Psoas muscle (tissue), 8 donors: Measurements from ENCODE around the gene AP1AR. TPM values are rescaled to one million over a fixed set of nuclear protein-coding genes. Genes with fewer than 3 reads are reported as not detected.

Source experiments
- ATAC-seq, 4 donors: fragments of 200-7000 bp; cut with Tn5 transposase; one replicate each; pipeline ENCODE4 v1.9.1; 2020; ENCODE audit warnings: moderate library complexity in 3 of 4, mild to moderate bottlenecking in 2 of 4
- DNase-seq, 2 donors: peaks; one replicate each; pipeline ENCODE4 v3.0.0-alpha.2; 2020
- H3K27ac ChIP-seq: fragments of 200-600 bp; one replicate; pipeline ENCODE4 v1.8.0; 2022
- H3K27me3 ChIP-seq, 3 donors: fragments of 200-600 bp in 1 of 3; one replicate each; pipeline versions ENCODE4 v1.6.1 to v1.8.0; 2013 to 2022; ENCODE audit warnings: low read length in 2 of 3, mild to moderate bottlenecking in 2 of 3, moderate library complexity in 1 of 3; ENCODE audit not compliant: insufficient read depth in 3 of 3
- H3K36me3 ChIP-seq, 2 donors: fragments of 200-600 bp in 1 of 2; one replicate each; pipeline versions ENCODE4 v1.6.1 to v1.8.0; 2013 to 2022; ENCODE audit warnings: low read depth in 1 of 2, mild to moderate bottlenecking in 1 of 2, moderate library complexity in 1 of 2; ENCODE audit not compliant: insufficient read depth in 1 of 2
- H3K4me1 ChIP-seq: fragments of 200-600 bp; one replicate; pipeline ENCODE4 v1.8.0; 2022
- H3K4me3 ChIP-seq: fragments of 200-600 bp; one replicate; pipeline ENCODE4 v1.8.0; 2022; ENCODE audit warnings: mild to moderate bottlenecking
- H3K9me3 ChIP-seq: fragments of 200-600 bp; one replicate; pipeline ENCODE4 v1.8.0; 2022
- WGBS, 3 donors: extraction: QIAGEN DNeasy Blood & Tissue Kit; methylation state at CpG; one replicate each; pipeline versions ENCODE4 v1.1.6 to v1.1.7; 2013; 5-methylcytosine and 5-hydroxymethylcytosine counted together
- intact Hi-C, 2 donors: fragments of 100-400 bp; cut with DNase I; formaldehyde crosslinking; loops; one replicate each; pipeline versions ENCODE4 v1.11.0 to v1.14.2; 2022
- polyA plus RNA-seq, 3 donors: library from polyadenylated mRNA; stranded (reverse); fragments of 200-250 nt; gene quantifications; one replicate each; pipeline ENCODE4 v1.2.3, GENCODE V29; 2013
- total RNA-seq, 4 donors: library from RNA; stranded (reverse); fragmentation: NEBNext Ultra II Directional in 2 of 4; extraction: Animal tissue kit (Norgen Biotek cat#: 25700) in 2 of 4; gene quantifications; one replicate each; pipeline versions ENCODE4 v1.2.1 to v1.2.4, GENCODE V29; 2021 to 2023
- TF ChIP-seq, protein P1 (sequence below): fragments of 200-600 bp; IDR thresholded peaks from one replicate; pipeline ENCODE4 v1.8.0; 2022; ENCODE audit warnings: antibody characterized with exemption
- donor health status: healthy with polysubstance abuse.
- donor health status: DM: no; HTN: no; CAD: no; lungs with moderate emphysema.
- donor health status: Bipolar disorder and iron deficiency.
- donor health status: healthy.
- donor health status: DM: yes; HTN: yes; CAD: no.
- donor health status: DM: no; HTN: no; CAD: no.
- donor health status: DM: no; HTN: no; CAD: no.
- donor health status: DM: yes; HTN: yes; CAD: no.

Gene AP1AR
- total and polyA plus RNA-seq, 7 donors: 5.3 to 19.8 (median 9.9) TPM

DNA sequence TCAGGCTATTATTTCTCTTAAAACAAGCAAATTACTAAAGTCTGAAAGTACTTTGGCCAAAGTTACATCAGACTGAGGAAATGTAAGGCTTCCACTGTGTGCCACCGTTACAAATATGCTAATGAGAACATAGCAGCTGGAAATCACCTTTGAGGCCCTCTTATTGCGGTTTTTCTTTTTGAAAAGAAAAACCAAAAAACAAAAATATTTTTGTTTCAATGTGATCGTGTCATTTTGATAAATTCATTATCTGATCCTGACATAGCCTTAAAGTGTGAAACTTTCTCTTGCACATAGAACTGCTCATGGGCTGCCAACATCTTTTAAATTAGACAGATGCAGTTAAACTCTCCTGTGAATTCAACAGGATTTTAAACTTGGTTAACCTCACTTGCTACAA lies 56.9 kb downstream of the AP1AR start:
- intact Hi-C loops: no loop called here
- no peaks in the 10 kb centered on the region for H3K36me3 ChIP-seq
- TF ChIP-seq, protein P1, sequence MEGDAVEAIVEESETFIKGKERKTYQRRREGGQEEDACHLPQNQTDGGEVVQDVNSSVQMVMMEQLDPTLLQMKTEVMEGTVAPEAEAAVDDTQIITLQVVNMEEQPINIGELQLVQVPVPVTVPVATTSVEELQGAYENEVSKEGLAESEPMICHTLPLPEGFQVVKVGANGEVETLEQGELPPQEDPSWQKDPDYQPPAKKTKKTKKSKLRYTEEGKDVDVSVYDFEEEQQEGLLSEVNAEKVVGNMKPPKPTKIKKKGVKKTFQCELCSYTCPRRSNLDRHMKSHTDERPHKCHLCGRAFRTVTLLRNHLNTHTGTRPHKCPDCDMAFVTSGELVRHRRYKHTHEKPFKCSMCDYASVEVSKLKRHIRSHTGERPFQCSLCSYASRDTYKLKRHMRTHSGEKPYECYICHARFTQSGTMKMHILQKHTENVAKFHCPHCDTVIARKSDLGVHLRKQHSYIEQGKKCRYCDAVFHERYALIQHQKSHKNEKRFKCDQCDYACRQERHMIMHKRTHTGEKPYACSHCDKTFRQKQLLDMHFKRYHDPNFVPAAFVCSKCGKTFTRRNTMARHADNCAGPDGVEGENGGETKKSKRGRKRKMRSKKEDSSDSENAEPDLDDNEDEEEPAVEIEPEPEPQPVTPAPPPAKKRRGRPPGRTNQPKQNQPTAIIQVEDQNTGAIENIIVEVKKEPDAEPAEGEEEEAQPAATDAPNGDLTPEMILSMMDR: no peak
- 80 to 90% (median 85%) methylated on average over 3 of the region's 3 CpGs for WGBS, 3 donors
- no peaks in the 10 kb centered on the region for H3K9me3 ChIP-seq
- H3K27ac ChIP-seq: no peak overlapping the region
- peaks cover 7% of the 10 kb centered on the region for H3K4me1 ChIP-seq
- DNase-seq (no peak), ATAC-seq (no peak)
- H3K27me3 ChIP-seq: no peaks in the 10 kb centered on the region
- no peak overlapping the region for H3K4me3 ChIP-seq

DNA sequence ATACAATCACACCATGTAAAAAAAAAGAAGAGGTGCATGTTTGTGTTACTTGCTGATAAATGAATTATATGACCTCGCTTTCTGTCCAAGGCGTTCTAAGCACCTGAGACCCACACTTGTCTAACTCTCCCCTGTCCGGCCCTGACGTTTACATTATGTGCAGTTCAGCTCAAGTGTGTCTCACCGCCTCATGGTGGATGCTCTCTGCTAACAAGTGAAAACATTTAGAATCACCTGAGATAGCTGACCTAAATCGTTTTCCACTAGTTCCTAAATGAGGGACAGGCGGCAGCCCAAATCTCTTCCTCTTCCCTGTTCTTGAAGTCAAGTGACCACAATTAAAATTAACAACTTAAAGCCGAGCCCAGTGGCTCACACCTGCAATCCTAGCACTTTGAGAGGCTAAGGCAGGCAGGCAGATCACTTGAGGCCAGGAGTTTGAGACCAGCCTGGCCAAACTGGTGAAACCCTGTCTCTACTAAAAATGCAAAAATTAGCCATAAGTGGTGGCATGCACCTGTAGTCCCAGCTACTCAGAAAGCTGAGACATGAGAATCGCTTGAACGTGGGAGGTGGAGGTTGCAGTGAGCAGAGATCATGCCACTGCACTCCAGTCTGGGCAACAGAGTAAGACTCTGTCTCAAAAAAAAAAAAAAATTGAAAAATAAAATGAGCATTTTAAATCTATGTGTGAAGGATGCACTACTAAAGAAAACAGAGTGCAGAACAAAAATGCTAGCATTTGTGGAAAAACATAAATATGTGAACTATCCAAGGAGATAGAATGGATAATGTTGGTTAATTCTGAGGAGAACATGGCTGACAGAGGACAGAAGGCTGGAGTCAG lies 58.0 kb downstream of the AP1AR start:
- Histone ChIP-seq H3K4me3 (no peak overlapping the region), H3K4me1 (no peaks in the 10 kb centered on the region), H3K9me3 (no peaks in the 10 kb centered on the region), H3K27ac (no peak overlapping the region), H3K27me3 (no peaks in the 10 kb centered on the region), H3K36me3 (no peaks in the 10 kb centered on the region)
- TF ChIP-seq, protein P1: no peak
- intact Hi-C loops: no loop called here
- ATAC-seq: no peak
- no peak for DNase-seq
- 83 to 87% (median 86%) methylated on average over 10 of the region's 10 CpGs for WGBS, 3 donors

DNA sequence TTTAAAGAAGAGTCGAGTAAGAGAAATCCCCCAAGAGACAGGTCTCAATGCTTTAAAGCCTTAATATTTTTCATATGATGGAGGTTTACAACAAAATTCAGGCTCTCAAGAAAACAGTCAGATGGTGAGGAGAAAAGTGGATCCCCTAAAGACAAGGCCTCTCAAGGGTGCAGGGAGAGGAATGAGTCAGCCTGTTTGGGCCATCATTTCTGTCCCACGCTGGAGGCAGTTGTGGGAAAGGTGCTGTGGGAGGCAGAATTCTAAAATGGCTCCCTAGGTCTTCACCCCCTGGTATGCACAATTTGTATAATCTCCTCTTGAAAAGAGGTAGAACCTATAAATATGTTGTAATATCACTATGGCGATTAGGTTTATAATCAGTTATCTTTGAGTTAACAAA lies 58.8 kb downstream of the AP1AR start:
- DNase-seq: no peak
- WGBS, 3 donors: 78 to 82% (median 80%) methylated on average over 3 of the region's 3 CpGs
- Histone ChIP-seq H3K9me3 (no peaks in the 10 kb centered on the region), H3K4me1 (no peaks in the 10 kb centered on the region), H3K4me3 (no peak overlapping the region), H3K27ac (no peak overlapping the region), H3K27me3 (no peaks in the 10 kb centered on the region), H3K36me3 (no peaks in the 10 kb centered on the region)
- intact Hi-C loops: no loop called here
- ATAC-seq: no peak
- TF ChIP-seq, protein P1: no peak

DNA sequence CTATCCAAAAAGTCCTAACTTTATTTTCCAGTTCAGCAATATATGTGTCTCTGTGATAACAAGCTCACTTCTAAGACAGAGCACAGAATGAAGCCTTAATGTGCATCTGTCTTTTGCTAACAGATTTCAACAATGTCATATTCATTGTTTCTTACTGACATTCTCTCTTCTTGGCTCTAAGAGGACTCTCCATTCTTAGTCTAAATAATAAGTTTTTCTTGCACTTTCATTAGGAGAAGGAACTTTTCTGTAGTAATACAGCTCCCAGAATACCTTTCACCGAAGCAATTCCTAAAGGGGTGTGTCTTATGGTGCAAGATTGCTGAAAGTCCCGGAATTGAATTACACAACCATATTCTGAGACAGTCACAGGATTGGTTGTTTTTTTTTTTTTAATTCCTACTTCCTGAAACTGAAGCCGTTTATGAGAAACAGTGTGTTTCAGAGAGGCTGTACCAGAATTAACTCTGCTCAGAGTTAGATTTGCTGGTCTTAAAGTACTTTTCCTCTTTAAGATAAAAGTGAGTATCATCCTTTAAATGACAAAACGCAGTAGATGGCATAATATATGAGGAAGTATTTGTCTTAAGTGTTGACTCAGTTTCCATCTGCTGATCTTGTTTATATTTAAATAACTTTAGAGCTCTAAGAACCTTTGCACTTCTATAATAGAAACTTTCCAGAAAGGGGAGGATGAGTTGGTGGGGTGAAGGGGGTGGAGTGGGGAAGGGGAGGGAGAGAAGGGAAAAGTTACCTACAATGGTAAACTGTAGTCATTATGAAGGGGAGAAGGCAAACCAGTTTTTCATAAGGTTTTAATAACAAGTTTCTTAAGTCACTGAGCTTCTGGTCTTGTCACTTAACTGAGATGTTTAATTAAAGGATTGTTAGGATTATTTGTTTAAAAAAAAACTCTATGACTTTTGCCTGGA lies 65.6 kb downstream of the AP1AR start, which contains the start of gene ALPK1:
Gene ALPK1 (plus strand): TSS at position 421 of the 932 bp plus-strand sequence.
- intact Hi-C loops: no loop called here
- Histone ChIP-seq H3K27me3 (no peaks in the 10 kb centered on the region), H3K4me1 (peaks cover 8% of the 10 kb centered on the region), H3K4me3 (peak within 1 kb of the TSS; percentile 65), H3K36me3 (no peaks in the 10 kb centered on the region), H3K27ac (peak within 1 kb of the TSS; percentile 59), H3K9me3 (no peaks in the 10 kb centered on the region)
- WGBS, 3 donors: 1 to 2% (median 1%) methylated on average over 4 of the region's 4 CpGs
- ATAC-seq (peak; percentile 88 to 98 (median 93)), DNase-seq (no peak)
- TF ChIP-seq, protein P1: no peak
